Mononuclear cell (primary cell): ENCODE measurements around the gene SLC13A5. TPM values are rescaled to one million over a fixed set of nuclear protein-coding genes. Genes with fewer than 3 reads are reported as not detected.

Experiments
- total RNA-seq: library from RNA; depleted of rRNA; stranded (reverse); fragments of >200 nt; gene quantifications from one replicate; pipeline ENCODE4 v1.2.3, GENCODE V29; 2012

SLC13A5 gene
- total RNA-seq, 1 donor, result not detected

Other genes starting within 250 kb of the SLC13A5 start
- gene PITPNM3, start 156.8 kb downstream of the SLC13A5 start, total RNA-seq, result 0.31 TPM
- gene KIAA0753, start 72.7 kb downstream of the SLC13A5 start, total RNA-seq, result 6.8 TPM
- gene TXNDC17, start 72.3 kb downstream of the SLC13A5 start, total RNA-seq, result 16.3 TPM
- 14.2 TPM for gene MED31, start 61.8 kb downstream of the SLC13A5 start, total RNA-seq
- gene C17orf100, start 61.6 kb downstream of the SLC13A5 start, total RNA-seq, result 0.63 TPM
- 33.1 TPM for gene XAF1, start 42.7 kb upstream of the SLC13A5 start, total RNA-seq
- gene FBXO39, start 62.8 kb upstream of the SLC13A5 start, total RNA-seq, result 0.73 TPM
- gene TEKT1, start 118.4 kb upstream of the SLC13A5 start, total RNA-seq, result not detected